Heart left ventricle (tissue), 16 donors: ENCODE results near the gene SLC26A1. TPM values are rescaled to one million over a fixed set of nuclear protein-coding genes. Genes with fewer than 3 reads are reported as not detected.

Experiments
- ATAC-seq, 4 donors: fragments of 200-7000 bp; cut with Tn5 transposase; one replicate each; pipeline ENCODE4 v1.9.1; 2020 to 2022; ENCODE audit warnings: moderate library complexity in 4 of 4, mild to moderate bottlenecking in 3 of 4, moderate number of reproducible peaks in 1 of 4
- DNase-seq, 5 donors: peaks; one replicate each; pipeline ENCODE4 v3.0.0-alpha.2; 2020
- H3K27ac ChIP-seq, 12 donors: fragments of 200-600 bp; sonication (generic) in 4 of 12; one replicate each; pipeline versions ENCODE4 v1.5.0 to v1.8.0; 2016 to 2022; ENCODE audit warnings: mild to moderate bottlenecking in 2 of 12
- H3K27me3 ChIP-seq, 9 donors: fragments of 200-600 bp; sonication (generic) in 2 of 9; one replicate each; pipeline versions ENCODE4 v1.5.1 to v1.8.0; 2016 to 2022; ENCODE audit warnings: mild to moderate bottlenecking in 3 of 9
- H3K36me3 ChIP-seq, 9 donors: fragments of 200-600 bp; sonication (generic) in 2 of 9; one replicate each; pipeline versions ENCODE4 v1.5.0 to v1.8.0; 2018 to 2022; ENCODE audit warnings: mild to moderate bottlenecking in 2 of 9
- H3K4me1 ChIP-seq, 12 donors: fragments of 200-600 bp; sonication (generic) in 4 of 12; one replicate each; pipeline versions ENCODE4 v1.5.0 to v1.8.0; 2016 to 2022; ENCODE audit warnings: mild to moderate bottlenecking in 3 of 12
- H3K4me3 ChIP-seq, 12 donors: fragments of 200-600 bp; sonication (generic) in 4 of 12; one replicate each; pipeline versions ENCODE4 v1.5.0 to v1.8.0; 2017 to 2022; ENCODE audit warnings: mild to moderate bottlenecking in 9 of 12, moderate library complexity in 4 of 12
- H3K9me3 ChIP-seq, 12 donors: fragments of 200-600 bp; sonication (generic) in 4 of 12; one replicate each; pipeline versions ENCODE4 v1.5.0 to v1.8.0; 2016 to 2022; ENCODE audit warnings: mild to moderate bottlenecking in 1 of 12
- CTCF ChIP-seq, 12 donors: fragments of 200-600 bp; sonication (generic) in 4 of 12; IDR thresholded peaks; one replicate each; pipeline versions ENCODE4 v1.5.0 to v1.8.0; 2018 to 2022; ENCODE audit warnings: antibody characterized with exemption in 12 of 12, mild to moderate bottlenecking in 5 of 12
- POLR2A ChIP-seq, 2 donors: fragments of 450-650 bp; IDR thresholded peaks; one replicate each; pipeline ENCODE4 v1.6.1; 2017; ENCODE audit warnings: antibody characterized with exemption in 2 of 2, mild to moderate bottlenecking in 2 of 2, moderate library complexity in 2 of 2
- WGBS, 4 donors: extraction: QIAGEN DNeasy Blood & Tissue Kit in 2 of 4; methylation state at CpG; one replicate each; pipeline versions ENCODE4 v1.1.5 to v1.1.7; 2013 to 2018; 5-methylcytosine and 5-hydroxymethylcytosine counted together
- intact Hi-C, 10 donors: fragments of 100-400 bp; cut with DNase I; formaldehyde crosslinking; loops; one replicate each; pipeline versions ENCODE4 v1.11.1 to v1.14.2; 2022
- polyA plus RNA-seq, 2 donors: library from polyadenylated mRNA; stranded (reverse); fragments of 200-250 nt; gene quantifications; one replicate each; pipeline ENCODE4 v1.2.3, GENCODE V29; 2013
- total RNA-seq, 9 donors: library from RNA; depleted of rRNA in 2 of 9; stranded (reverse); fragments of >200 nt in 2 of 9; fragmentation: NEBNext Ultra II Directional in 3 of 9; extraction: Animal tissue kit (Norgen Biotek cat#: 25700) in 3 of 9; gene quantifications; one replicate each; pipeline versions ENCODE4 v1.1.0 to v1.2.4, GENCODE V29; 2016 to 2023
- donor health status: ischemic (EF 13 %, LVEDD 7.1; RV severe dilation, severe dysfunction).
- donor health status: healthy with polysubstance abuse.
- donor health status: DM: no; HTN: yes; CAD: no.
- donor health status: DM: no; HTN: no; CAD: no.
- donor health status: ischemic (EF 25% LVEDD 6.9; RV normal size, moderate dysfunction).
- donor health status: ischemic (EF 25% LVEDD 5.7; RV mildly dilated, moderate dysfunction).
- donor health status: healthy.
- donor health status: DM: yes; HTN: yes; CAD: no.
- donor health status: ischemic (EF 35%, LVEDD 5.7; RV mildly dilated, moderate dysfunction).
- donor health status: nonischemic (EF 11% LVEDD 7.7; RV severe dilation, severe dysfunction).
- donor health status: DM: yes; HTN: yes; CAD: no.
- donor health status: PGD.
- donor health status: ischemic (EF 29% LVEDD 5.4; RV normal size, mild dysfunction).
- donor health status: nonischemic (EF 23%, LVEDD 6.1; RV moderate dilation, normal function).

Gene SLC26A1
- total and polyA plus RNA-seq, 11 donors: 0.03 to 0.27 (median 0.25) TPM; not detected in 5

GRCh38 chr4:949656-950055 is 43.5 kb downstream of the SLC26A1 start:
- TF ChIP-seq POLR2A (IDR thresholded peaks at IDR 0.05) (no peak), CTCF (IDR thresholded peaks at IDR 0.05) (no peak)
- Histone ChIP-seq H3K27ac (no peak overlapping the region), H3K27me3 (no peaks in the 10 kb centered on the region), H3K9me3 (no peaks in the 10 kb centered on the region), H3K36me3 (peaks cover 0 to 25% (median 10%) of the 10 kb centered on the region in 9 donors), H3K4me3 (no peak overlapping the region), H3K4me1 (peaks cover 0 to 18% (median 0%) of the 10 kb centered on the region in 12 donors)
- intact Hi-C loops: no loop called here
- no peak for DNase-seq
- ATAC-seq: no peak
- WGBS, 4 donors: 92 to 96% (median 94%) methylated on average over 17 to 20 of the region's 20 CpGs

DNA sequence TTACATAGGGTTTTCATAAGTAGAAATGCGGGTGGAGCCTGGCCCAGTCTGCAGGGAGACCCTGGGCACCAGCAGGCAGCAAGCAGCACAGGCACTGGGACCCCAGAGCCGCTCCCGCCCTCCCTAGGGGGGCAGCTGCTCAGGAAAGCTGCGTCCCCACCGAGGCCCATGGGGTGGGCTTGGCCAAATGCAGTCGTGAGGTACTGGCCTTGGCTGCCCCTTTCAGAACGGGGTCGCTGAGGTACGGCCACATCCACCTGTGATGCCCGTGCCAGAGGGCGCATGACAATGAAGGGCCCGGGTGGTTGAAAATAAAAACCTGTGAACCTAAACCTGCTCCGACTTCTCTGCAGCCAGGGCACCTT is 44.3 kb downstream of the SLC26A1 start:
- Histone ChIP-seq H3K36me3 (peaks cover 0 to 21% (median 7%) of the 10 kb centered on the region in 9 donors), H3K4me1 (peaks cover 0 to 18% (median 0%) of the 10 kb centered on the region in 12 donors), H3K4me3 (no peak overlapping the region), H3K27me3 (no peaks in the 10 kb centered on the region), H3K9me3 (no peaks in the 10 kb centered on the region), H3K27ac (no peak overlapping the region)
- WGBS, 4 donors: 86 to 97% (median 92%) methylated on average over 4 to 13 of the region's 13 CpGs
- intact Hi-C loops: no loop called here
- DNase-seq (peak in 1 of 5 donors; percentile 12), ATAC-seq (no peak)
- TF ChIP-seq POLR2A (IDR thresholded peaks at IDR 0.05) (no peak), CTCF (IDR thresholded peaks at IDR 0.05) (no peak)

DNA sequence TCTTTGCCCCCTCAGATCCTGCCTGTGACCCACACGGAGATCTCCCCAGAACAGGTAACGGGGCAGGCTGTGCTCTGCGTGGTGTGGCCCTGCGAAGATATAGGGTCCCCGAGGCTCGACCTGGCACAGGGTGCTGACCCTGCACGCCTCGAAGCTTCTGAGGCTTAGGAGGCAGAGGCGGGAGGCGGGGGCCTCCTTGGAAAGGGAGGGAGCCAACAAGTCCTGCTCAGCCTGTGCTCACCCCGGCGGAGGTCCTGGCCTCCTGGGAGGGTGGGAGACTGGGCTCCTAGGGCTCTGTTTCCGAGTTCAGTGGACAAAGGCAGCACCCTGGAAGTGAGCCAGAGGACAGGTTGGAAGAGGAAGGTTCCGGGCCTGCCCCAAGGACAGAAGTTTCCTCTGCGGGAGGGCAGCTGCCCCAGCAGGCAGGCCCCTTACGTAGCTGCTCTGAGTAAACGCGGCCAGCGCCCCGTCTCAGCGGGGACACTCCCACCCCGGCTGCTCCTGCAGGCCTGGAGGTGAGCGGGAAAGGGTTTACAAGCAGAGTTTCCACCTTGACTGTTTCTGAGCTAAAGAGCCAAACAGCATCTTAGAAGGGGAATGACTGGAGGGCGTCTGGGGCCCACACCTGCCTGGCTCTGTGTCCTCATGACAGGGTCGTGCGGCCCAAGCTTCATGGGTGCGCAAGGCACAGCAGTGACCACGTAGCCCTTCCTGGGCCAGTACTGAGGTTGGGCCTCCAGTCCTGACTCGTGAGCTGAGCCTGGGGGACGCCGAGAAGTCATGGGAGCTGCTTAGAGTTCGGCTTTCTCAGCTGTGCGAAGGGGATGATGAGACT is 44.9 kb downstream of the SLC26A1 start:
- Histone ChIP-seq H3K36me3 (peaks cover 0 to 21% (median 8%) of the 10 kb centered on the region in 9 donors), H3K4me3 (no peak overlapping the region), H3K27me3 (no peaks in the 10 kb centered on the region), H3K4me1 (peaks cover 0 to 18% (median 0%) of the 10 kb centered on the region in 12 donors), H3K9me3 (no peaks in the 10 kb centered on the region), H3K27ac (no peak overlapping the region)
- 78 to 89% (median 78%) methylated on average over 24 to 33 of the region's 33 CpGs for WGBS, 4 donors
- ATAC-seq (peak in 1 of 4 donors; percentile 11), DNase-seq (peak in 3 of 5 donors; percentile 19 to 31 (median 28))
- intact Hi-C loops: no loop called here
- TF ChIP-seq POLR2A (IDR thresholded peaks at IDR 0.05) (no peak), CTCF (IDR thresholded peaks at IDR 0.05) (no peak)

- DNase-seq (peak in 2 of 5 donors; percentile 14 to 21), ATAC-seq (no peak)
- Histone ChIP-seq H3K9me3 (no peaks in the 10 kb centered on the region), H3K27ac (no peak overlapping the region), H3K4me1 (peaks cover 0 to 18% (median 0%) of the 10 kb centered on the region in 12 donors), H3K27me3 (no peaks in the 10 kb centered on the region), H3K36me3 (peaks cover 0 to 19% (median 8%) of the 10 kb centered on the region in 9 donors), H3K4me3 (no peak overlapping the region)
- WGBS, 4 donors: 92 to 95% (median 93%) methylated on average over 18 to 19 of the region's 19 CpGs
- intact Hi-C loops: no loop called here
- no peak for TF ChIP-seq CTCF (IDR thresholded peaks at IDR 0.05)
- no peak for TF ChIP-seq POLR2A (IDR thresholded peaks at IDR 0.05)
Measured at GRCh38 chr4:947491-947971, 45.7 kb downstream of the SLC26A1 start.
